GM12801 (cell line): ENCODE measurements around the gene ZNF407.

Source experiments
- CTCF ChIP-seq: IDR thresholded peaks from one replicate; pipeline ENCODE4 v1.5.1; 2011; ENCODE audit warnings: control low read depth; ENCODE audit not compliant: insufficient read length; ENCODE audit errors: extremely low read depth

The ZNF407 gene

GRCh38 chr18:74840492-74841167 lies 243.0 kb downstream of the ZNF407 start:
- no peak for TF ChIP-seq CTCF

GRCh38 chr18:74841248-74841647 lies 243.6 kb downstream of the ZNF407 start:
- TF ChIP-seq CTCF: no peak

DNA sequence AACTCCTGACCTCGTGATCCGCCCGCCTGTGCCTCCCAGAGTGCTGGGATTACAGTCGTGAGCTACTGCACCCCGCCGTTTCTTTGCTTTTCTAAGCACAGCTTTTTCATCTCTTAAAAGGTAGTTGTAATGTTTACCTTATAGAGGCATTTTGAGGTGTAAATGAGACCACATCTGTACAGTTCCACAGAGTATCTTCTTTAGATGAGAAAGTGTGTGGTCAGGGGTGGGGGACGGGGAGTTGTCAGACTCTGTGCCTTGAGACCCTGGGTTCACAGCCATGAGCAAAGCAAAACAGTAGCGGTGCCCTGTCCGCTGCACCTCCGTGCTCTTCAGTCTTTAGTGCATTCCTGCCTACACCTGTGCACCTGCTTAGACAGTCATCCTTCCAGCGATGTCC lies 251.6 kb downstream of the ZNF407 start:
- TF ChIP-seq CTCF: no peak

GRCh38 chr18:74856434-74856833 lies 258.8 kb downstream of the ZNF407 start:
- no peak for TF ChIP-seq CTCF

DNA sequence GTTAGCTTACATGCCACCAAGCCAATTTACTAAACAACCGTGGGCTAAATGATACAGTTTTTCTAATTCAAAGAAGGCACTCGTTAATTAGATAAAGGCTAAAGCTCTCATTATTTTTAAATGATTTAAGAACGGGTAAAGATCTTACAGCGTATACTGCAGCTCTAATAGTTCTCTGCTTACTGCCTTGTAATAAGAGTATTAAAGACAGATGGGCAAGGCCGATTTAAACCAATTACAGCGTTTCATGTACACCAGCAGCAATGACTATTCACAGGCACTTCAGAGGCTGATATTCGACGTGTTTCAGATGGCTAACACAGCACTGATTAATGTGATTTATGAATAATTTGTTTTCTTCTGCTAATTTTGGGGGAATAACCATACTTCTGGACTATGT lies 259.3 kb downstream of the ZNF407 start:
- TF ChIP-seq CTCF: no peak

GRCh38 chr18:74857901-74858300 lies 260.2 kb downstream of the ZNF407 start:
- TF ChIP-seq CTCF: no peak

DNA sequence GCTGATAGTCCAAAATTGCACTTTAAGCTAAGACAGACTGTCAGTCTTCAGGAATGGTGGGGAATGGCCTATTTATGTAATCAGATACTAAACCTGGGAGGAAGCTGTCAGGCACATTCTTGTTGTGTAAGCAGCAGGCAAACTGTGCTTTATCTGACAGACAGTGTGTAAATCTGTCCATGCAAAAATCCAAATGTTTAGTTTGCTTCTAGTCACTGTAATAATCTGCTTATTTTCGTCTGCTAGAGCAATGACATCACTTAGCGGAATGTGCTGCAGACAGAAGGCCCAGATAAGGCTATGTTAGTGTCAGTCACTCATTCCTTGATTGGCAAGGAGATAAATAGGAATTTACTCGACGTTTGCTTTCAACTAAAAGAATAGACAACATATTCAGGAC lies 263.5 kb downstream of the ZNF407 start:
- no peak for TF ChIP-seq CTCF
